ENCODE results near the gene CPNE4.

GRCh38 chr3:131608296-131608695 lies 426.5 kb downstream of the CPNE4 start:
- TF ChIP-seq UBTF (IDR thresholded peaks at IDR 0.05; ENCODE audit: borderline replicate concordance in 1 of 2, low read depth in 2 of 2, low read length in 2 of 2) (no peak), FOXM1 (IDR thresholded peaks at IDR 0.05; ENCODE audit: low read depth) (no peak), FOXM1 (CRISPR knock-in tag; IDR thresholded peaks at IDR 0.05; ENCODE audit: low read depth) (no peak), ZNF589 (CRISPR knock-in tag; IDR thresholded peaks at IDR 0.05; ENCODE audit: low read depth) (no peak), ELF1 (tag; IDR thresholded peaks at IDR 0.05) (no peak), ZBTB11 (CRISPR knock-in tag; IDR thresholded peaks at IDR 0.05) (no peak), ZMIZ1 (IDR thresholded peaks at IDR 0.05; ENCODE audit: low read depth in 2 of 2, low read length in 2 of 2) (no peak), POLR2A (conservative IDR thresholded peaks at IDR 0.05) (no peak), ZBTB8A (IDR thresholded peaks at IDR 0.05; ENCODE audit: partially characterized antibody) (no peak)

Data from K562 (cell line).